Liver (tissue), 2 donors: Measurements from ENCODE around the gene TAP2.

Experiments used
- CTCF ChIP-seq: fragments of 150-350 bp; IDR thresholded peaks from 2 replicates; pipeline ENCODE4 v1.5.1; 2017; ENCODE audit warnings: improper control_type of control experiment, low read depth, low read length; ENCODE audit not compliant: missing input control
- MAX ChIP-seq: IDR thresholded peaks from 2 replicates; pipeline ENCODE4 v1.6.1; 2016; ENCODE audit warnings: antibody characterized with exemption
- donor health status: healthy.

GRCh38 chr6:32842021-32842650, 3.6 kb upstream of the TAP2 start:
- TF ChIP-seq CTCF (no peak), MAX (no peak)
